DND-41 (cell line): ENCODE data around the gene LZTFL1.

Experiments used
- ATAC-seq: fragments of 200-7000 bp; cut with Tn5 transposase; 3 replicates; pipeline ENCODE4 v1.9.1; 2021; ENCODE audit warnings: low read depth; ENCODE audit not compliant: insufficient read depth
- DNase-seq: peaks from one replicate; pipeline ENCODE4 v3.0.0-alpha.2; 2020
- H2AFZ ChIP-seq: 2 replicates; pipeline ENCODE4 v1.6.0; 2012; ENCODE audit warnings: low read depth, low read length
- H3K27ac ChIP-seq: 2 replicates; pipeline ENCODE4 v1.5.1; 2012; ENCODE audit warnings: low read length, inconsistent platforms
- H3K27me3 ChIP-seq: fragments of 200-600 bp; sonication (generic); 2 replicates; pipeline ENCODE4 v1.6.0; 2012; ENCODE audit warnings: low read length, mild to moderate bottlenecking, inconsistent platforms; ENCODE audit not compliant: insufficient read depth, poor library complexity
- H3K36me3 ChIP-seq: 2 replicates; pipeline ENCODE4 v1.5.1; 2012; ENCODE audit warnings: low read length, inconsistent platforms; ENCODE audit not compliant: insufficient read depth
- H3K4me1 ChIP-seq: 2 replicates; pipeline ENCODE4 v1.5.1; 2012; ENCODE audit warnings: mild to moderate bottlenecking, low read length; ENCODE audit not compliant: insufficient read depth
- H3K4me2 ChIP-seq: 2 replicates; pipeline ENCODE4 v1.6.0; 2012; ENCODE audit warnings: mild to moderate bottlenecking, moderate library complexity, low read length, inconsistent platforms; ENCODE audit not compliant: insufficient read depth
- H3K4me3 ChIP-seq, 2 experiments: fragments of 200-600 bp in 1 of 2; shearing (Covaris generic) in 1 of 2; 2 replicates each; pipeline ENCODE4 v1.5.1; 2012 to 2016; ENCODE audit warnings: inconsistent platforms in 2 of 2, low read length in 2 of 2, mild to moderate bottlenecking in 2 of 2, low read depth in 1 of 2, moderate library complexity in 1 of 2
- H3K79me2 ChIP-seq: 2 replicates; pipeline ENCODE4 v1.6.0; 2012; ENCODE audit warnings: low read length, inconsistent platforms; ENCODE audit not compliant: insufficient read depth
- H3K9ac ChIP-seq: 2 replicates; pipeline ENCODE4 v1.6.0; 2012; ENCODE audit warnings: low read depth, mild to moderate bottlenecking, inconsistent platforms, low read length, moderate library complexity
- H3K9me3 ChIP-seq: 2 replicates; pipeline ENCODE4 v1.5.1; 2012; ENCODE audit warnings: low read length, moderate library complexity, mild to moderate bottlenecking, inconsistent platforms; ENCODE audit not compliant: insufficient read depth, severe bottlenecking
- H4K20me1 ChIP-seq: 2 replicates; pipeline ENCODE4 v1.6.0; 2012; ENCODE audit warnings: low read length; ENCODE audit not compliant: insufficient read depth
- EZH2 ChIP-seq: IDR thresholded peaks from 3 replicates; pipeline ENCODE4 v1.6.1; 2012; ENCODE audit warnings: borderline replicate concordance, low read depth, mild to moderate bottlenecking, moderate library complexity, low read length, inconsistent platforms; ENCODE audit not compliant: severe bottlenecking
- TF ChIP-seq, protein P1 (sequence below): IDR thresholded peaks from 2 replicates; pipeline ENCODE4 v1.5.1; 2012; ENCODE audit warnings: borderline replicate concordance, low read length, moderate library complexity, mild to moderate bottlenecking; ENCODE audit not compliant: poor library complexity, severe bottlenecking; ENCODE audit errors: extremely low read depth

LZTFL1 gene

DNA sequence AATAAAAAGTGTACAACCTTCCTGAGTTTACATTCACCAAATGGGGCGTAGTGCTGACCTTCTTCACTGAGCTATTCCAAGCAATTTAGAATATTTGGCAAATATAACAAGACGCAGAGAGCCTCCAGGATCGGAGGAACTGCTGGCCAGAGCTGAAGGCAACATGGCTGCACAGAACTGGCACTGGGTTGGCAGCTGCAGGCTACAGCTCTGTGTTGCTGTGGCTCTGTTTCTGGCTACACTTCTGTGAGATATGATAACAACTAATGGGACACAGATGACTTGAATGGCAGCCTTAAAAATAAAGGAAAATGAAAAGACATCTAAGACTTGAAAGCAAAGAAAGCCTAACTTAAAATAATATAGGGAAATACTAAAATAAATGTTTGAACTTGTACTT, 34.8 kb downstream of the LZTFL1 start:
- H3K9me3 ChIP-seq, result no peaks in the 10 kb centered on the region
- no peak overlapping the region for H3K27ac ChIP-seq
- peaks cover 95% of the 10 kb centered on the region for H3K36me3 ChIP-seq
- H3K4me2 ChIP-seq, result no peak overlapping the region
- DNase-seq, result peak; percentile 3
- H4K20me1 ChIP-seq, result peaks cover 5% of the 10 kb centered on the region; the same call in 1 of the 2 replicates
- TF ChIP-seq, protein P1, sequence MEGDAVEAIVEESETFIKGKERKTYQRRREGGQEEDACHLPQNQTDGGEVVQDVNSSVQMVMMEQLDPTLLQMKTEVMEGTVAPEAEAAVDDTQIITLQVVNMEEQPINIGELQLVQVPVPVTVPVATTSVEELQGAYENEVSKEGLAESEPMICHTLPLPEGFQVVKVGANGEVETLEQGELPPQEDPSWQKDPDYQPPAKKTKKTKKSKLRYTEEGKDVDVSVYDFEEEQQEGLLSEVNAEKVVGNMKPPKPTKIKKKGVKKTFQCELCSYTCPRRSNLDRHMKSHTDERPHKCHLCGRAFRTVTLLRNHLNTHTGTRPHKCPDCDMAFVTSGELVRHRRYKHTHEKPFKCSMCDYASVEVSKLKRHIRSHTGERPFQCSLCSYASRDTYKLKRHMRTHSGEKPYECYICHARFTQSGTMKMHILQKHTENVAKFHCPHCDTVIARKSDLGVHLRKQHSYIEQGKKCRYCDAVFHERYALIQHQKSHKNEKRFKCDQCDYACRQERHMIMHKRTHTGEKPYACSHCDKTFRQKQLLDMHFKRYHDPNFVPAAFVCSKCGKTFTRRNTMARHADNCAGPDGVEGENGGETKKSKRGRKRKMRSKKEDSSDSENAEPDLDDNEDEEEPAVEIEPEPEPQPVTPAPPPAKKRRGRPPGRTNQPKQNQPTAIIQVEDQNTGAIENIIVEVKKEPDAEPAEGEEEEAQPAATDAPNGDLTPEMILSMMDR, result no peak
- TF ChIP-seq EZH2, result no peak
- H3K4me1 ChIP-seq, result peaks cover 2% of the 10 kb centered on the region; the same call in 1 of the 2 replicates
- ATAC-seq, result no peak
- no peak overlapping the region for H2AFZ ChIP-seq
- no peaks in the 10 kb centered on the region for H3K27me3 ChIP-seq
- peaks cover 3% of the 10 kb centered on the region; the same call in 1 of the 2 replicates for H3K79me2 ChIP-seq
- H3K4me3 ChIP-seq, result no peak overlapping the region
- H3K9ac ChIP-seq, result no peak overlapping the region

DNA sequence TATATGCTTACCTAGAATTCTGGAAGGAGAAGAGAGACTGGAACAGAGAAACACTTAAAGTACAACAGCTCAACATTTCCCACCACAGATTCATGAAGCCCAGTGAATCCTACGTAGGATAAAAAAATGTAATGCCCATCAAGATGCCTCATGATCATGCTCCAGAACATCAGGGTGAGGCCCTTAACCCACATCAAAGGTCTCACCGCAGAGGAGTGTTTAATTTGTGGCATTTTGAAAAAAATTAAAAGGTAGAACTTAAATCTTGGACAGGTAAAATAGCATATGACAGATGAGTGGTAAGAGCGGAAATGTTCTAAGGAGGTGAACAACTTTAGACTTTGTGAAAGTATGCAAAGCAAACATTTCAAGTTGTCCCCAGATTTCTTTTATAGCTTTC, 35.8 kb downstream of the LZTFL1 start:
- peaks cover 2% of the 10 kb centered on the region; the same call in 1 of the 2 replicates for H3K4me1 ChIP-seq
- peak; percentile 23; the same call in 1 of the 3 replicates for ATAC-seq

GRCh38 chr3:45803252-45803935, 38.5 kb downstream of the LZTFL1 start:
- no peak overlapping the region for H2AFZ ChIP-seq
- H3K27me3 ChIP-seq, result no peaks in the 10 kb centered on the region
- no peak for ATAC-seq
- peaks cover 2% of the 10 kb centered on the region; the same call in 1 of the 2 replicates for H3K4me1 ChIP-seq
- TF ChIP-seq EZH2, result no peak
- TF ChIP-seq, protein P1, result no peak
- H3K4me2 ChIP-seq, result no peak overlapping the region
- H4K20me1 ChIP-seq, result no peaks in the 10 kb centered on the region; the same call in 1 of the 2 replicates
- H3K79me2 ChIP-seq, result no peaks in the 10 kb centered on the region
- peak; percentile 7 for DNase-seq
- no peak overlapping the region for H3K9ac ChIP-seq
- H3K36me3 ChIP-seq, result peaks cover 71% of the 10 kb centered on the region
- no peak overlapping the region for H3K4me3 ChIP-seq
- no peak overlapping the region; the same call in none of the 2 replicates for H3K27ac ChIP-seq
- no peaks in the 10 kb centered on the region for H3K9me3 ChIP-seq

More for the DNA sequence above, 35.8 kb downstream of the LZTFL1 start:
- H3K9ac ChIP-seq, result no peak overlapping the region
- TF ChIP-seq EZH2, result no peak
- TF ChIP-seq, protein P1, result no peak
- no peaks in the 10 kb centered on the region for H3K79me2 ChIP-seq
- H3K4me2 ChIP-seq, result no peak overlapping the region
- no peak overlapping the region for H3K27ac ChIP-seq
- H3K36me3 ChIP-seq, result peaks cover 91% of the 10 kb centered on the region
- no peak overlapping the region for H3K4me3 ChIP-seq
- H2AFZ ChIP-seq, result no peak overlapping the region
- H4K20me1 ChIP-seq, result peaks cover 5% of the 10 kb centered on the region; the same call in 1 of the 2 replicates
- no peak for DNase-seq
- H3K27me3 ChIP-seq, result no peaks in the 10 kb centered on the region
- no peaks in the 10 kb centered on the region for H3K9me3 ChIP-seq

GRCh38 chr3:45802146-45802545, 39.8 kb downstream of the LZTFL1 start:
- Histone ChIP-seq H3K27me3 (no peaks in the 10 kb centered on the region), H3K4me1 (no peaks in the 10 kb centered on the region), H3K27ac (0 out of 2 replicates have a peak overlapping the region, but pooled peaks have one; percentile 0), H2AFZ (no peak overlapping the region), H3K36me3 (peaks cover 58% of the 10 kb centered on the region), H4K20me1 (no peaks in the 10 kb centered on the region; the same call in 1 of the 2 replicates), H3K79me2 (no peaks in the 10 kb centered on the region), H3K4me2 (no peak overlapping the region), H3K9ac (no peak overlapping the region), H3K4me3 (no peak overlapping the region), H3K9me3 (no peaks in the 10 kb centered on the region)
- DNase-seq (peak; percentile 5), ATAC-seq (no peak)
- TF ChIP-seq, protein P1, result no peak
- TF ChIP-seq EZH2, result no peak
